VCaP (cell line): ENCODE data around the gene KSR1.

Experiments
- H3K27ac ChIP-seq: fragments of 450-650 bp; 2 replicates; pipeline ENCODE4 v1.5.1; 2017
- TF ChIP-seq, protein P1 (sequence below): fragments of 450-650 bp; conservative IDR thresholded peaks from 2 replicates; pipeline ENCODE4 v1.5.1; 2017; ENCODE audit warnings: mild to moderate bottlenecking, moderate library complexity

The KSR1 gene

DNA sequence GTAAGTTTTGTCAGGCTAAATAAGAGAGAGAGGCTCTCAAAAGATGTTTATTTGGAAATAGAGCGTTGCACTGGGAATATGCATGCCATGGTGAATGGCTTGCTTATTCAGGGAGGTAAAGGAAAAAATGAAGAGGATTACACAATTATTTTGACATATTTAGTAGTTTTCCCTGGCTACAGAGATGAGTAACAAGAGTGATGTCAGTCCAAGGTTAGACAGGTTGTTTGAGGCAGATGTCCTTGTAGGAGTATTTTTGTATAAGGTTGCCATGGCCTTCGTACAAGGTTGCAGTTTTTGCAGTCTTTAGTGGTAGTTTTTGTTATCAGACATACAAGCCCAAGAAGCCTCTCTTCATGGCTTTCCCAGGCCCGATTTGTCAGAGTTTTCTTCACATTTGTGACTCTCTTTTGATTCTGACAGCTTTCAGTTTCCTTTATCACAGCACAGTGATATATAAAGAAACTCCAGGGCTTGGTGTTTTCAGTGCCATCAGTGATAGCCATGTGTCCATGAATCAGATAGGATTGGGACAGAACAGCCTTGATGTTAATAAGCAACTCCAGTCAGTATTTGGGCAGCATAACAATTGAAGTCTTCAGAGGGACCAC, 156.0 kb downstream of the KSR1 start:
- TF ChIP-seq, protein P1, sequence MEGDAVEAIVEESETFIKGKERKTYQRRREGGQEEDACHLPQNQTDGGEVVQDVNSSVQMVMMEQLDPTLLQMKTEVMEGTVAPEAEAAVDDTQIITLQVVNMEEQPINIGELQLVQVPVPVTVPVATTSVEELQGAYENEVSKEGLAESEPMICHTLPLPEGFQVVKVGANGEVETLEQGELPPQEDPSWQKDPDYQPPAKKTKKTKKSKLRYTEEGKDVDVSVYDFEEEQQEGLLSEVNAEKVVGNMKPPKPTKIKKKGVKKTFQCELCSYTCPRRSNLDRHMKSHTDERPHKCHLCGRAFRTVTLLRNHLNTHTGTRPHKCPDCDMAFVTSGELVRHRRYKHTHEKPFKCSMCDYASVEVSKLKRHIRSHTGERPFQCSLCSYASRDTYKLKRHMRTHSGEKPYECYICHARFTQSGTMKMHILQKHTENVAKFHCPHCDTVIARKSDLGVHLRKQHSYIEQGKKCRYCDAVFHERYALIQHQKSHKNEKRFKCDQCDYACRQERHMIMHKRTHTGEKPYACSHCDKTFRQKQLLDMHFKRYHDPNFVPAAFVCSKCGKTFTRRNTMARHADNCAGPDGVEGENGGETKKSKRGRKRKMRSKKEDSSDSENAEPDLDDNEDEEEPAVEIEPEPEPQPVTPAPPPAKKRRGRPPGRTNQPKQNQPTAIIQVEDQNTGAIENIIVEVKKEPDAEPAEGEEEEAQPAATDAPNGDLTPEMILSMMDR: no peak
- no peak overlapping the region for H3K27ac ChIP-seq

DNA sequence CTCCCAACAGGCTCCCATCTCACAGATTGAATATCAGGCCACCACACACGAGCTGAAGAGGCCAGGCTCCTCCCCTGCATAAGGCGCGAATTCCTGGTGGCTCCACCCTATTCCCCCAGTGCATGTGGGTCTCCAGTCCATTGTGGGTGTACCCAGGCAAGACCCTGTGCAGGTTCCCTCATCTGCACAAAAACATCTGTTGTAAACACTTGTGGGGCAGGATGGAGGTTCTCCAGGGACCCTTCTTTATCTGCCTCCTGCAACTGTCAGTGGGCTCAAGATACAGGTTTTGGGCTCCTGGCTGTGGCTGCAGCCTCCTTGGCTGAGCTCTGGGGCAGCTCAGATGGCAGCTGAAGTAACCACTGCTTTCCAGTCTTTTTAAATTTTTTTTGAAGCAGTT, 157.2 kb downstream of the KSR1 start:
- TF ChIP-seq, protein P1: no peak
- no peak overlapping the region for H3K27ac ChIP-seq

DNA sequence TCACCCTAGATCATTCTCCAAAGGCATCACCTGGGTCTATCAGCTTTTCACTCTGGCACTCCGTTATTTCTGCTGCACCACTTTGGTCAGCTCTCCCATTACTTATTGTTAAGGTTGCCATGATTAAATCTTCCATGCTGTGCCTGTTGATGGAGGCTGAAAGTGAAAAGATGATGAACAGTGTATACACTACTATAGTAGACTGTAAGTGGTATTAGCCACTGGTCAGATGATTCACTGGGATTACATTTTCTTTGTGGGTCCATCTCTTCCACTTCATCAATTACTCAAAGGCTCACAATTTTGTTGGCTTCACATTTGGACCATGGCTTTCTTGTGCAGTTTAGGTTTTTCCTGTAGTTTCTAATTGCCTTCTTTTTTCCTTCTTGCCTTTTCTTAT, 158.9 kb downstream of the KSR1 start:
- H3K27ac ChIP-seq: no peak overlapping the region
- TF ChIP-seq, protein P1: no peak

DNA sequence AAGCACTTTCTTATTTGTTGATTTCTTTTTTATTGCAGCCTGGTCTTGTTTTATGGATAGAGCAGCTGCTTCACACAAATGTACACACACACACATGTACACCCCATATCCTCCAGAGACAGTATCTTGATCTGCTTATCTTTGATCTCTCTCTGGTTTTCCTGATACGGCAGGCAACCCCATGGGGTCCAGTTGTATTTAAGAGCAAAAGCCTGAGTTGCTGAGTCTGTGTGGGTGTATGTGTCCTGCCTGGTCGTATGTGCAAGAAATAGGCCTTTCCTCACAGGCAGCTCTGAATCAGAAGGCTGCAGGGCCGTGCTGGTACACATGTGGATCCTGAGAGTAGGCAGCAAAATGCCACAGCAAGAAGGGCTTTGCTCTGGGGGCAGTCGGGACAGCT, 160.2 kb downstream of the KSR1 start:
- peak overlapping the region; percentile 7 for H3K27ac ChIP-seq
- TF ChIP-seq, protein P1: no peak

DNA sequence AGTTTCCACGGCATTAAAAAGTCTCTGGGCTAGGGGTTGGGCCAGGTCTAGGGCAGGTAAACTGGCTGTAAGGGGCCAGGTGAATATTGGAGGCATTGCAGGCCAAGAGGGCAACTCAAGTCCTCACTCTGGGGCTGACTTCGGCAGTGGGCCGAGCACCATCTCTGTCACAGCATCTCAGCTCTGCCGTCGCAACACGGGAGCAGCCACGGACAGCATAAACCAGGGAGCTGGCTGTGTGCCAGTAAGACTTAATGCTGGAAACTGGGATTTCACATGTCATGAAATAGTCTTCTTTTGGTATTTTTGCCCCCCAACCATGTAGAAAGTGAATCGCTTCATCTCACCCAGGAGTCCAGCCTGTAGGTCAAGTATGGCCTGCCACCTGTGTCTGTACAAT, 162.2 kb downstream of the KSR1 start:
- TF ChIP-seq, protein P1: no peak
- no peak overlapping the region for H3K27ac ChIP-seq

DNA sequence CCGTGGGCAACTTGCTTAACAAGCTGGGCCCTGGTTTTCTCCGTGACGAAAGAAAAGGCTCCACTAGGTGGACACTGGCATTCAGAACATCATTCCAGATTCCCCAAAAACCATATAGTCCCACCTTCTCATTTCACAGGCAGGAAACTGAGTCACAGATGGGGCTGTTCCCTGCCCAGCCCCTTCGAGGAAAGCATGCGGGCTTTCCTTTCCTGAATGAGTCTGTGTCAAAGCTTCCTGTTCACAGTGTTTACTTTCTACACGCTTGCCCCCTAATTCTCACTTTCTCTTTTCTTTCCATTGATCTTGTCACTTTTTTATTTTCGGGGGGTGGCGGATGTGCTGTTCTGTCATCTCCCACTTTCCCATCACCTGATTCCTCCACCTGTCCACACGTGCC, 164.5 kb downstream of the KSR1 start:
- H3K27ac ChIP-seq: no peak overlapping the region
- TF ChIP-seq, protein P1: no peak

DNA sequence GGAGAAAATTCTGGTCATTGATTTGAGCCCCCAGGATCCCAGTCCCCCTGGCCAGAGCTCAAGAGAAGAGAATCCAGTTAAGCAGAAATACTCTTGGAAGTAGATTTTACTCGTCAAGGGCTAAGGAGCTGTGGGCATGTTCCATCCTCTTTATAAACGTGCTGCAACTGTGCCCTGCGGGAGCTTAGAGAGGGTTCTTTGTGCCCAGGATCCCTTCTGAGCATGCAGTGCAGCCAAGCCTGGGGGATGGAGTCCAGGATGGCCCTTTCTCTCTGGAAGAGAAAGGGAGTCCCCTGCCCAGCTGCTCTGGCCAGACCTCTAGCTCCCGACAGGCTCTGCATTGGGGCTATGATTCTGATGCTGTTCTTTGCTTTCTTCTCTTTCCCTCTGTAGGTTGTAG, 165.3 kb downstream of the KSR1 start:
- TF ChIP-seq, protein P1: no peak
- no peak overlapping the region for H3K27ac ChIP-seq
